Right ventricle myocardium inferior (tissue), 1 donor: ENCODE data around the gene C1QC. TPM values are rescaled to one million over a fixed set of nuclear protein-coding genes. Genes with fewer than 3 reads are reported as not detected.
"Not testable (repeated sequence)": the region's sequence is repeated elsewhere in the genome, so short reads cannot be mapped to it uniquely, and the experiment has no call there.

ENCODE experiments used
- ATAC-seq: fragments of 200-7000 bp; cut with Tn5 transposase; one replicate; pipeline ENCODE4 v1.9.1; 2020; ENCODE audit warnings: mild to moderate bottlenecking, moderate library complexity
- DNase-seq: peaks from one replicate; pipeline ENCODE4 v3.0.0; 2021; ENCODE audit errors: missing footprints
- intact Hi-C: fragments of 100-400 bp; cut with DNase I; formaldehyde crosslinking; loops from one replicate; pipeline ENCODE4 v1.11.0; 2022
- total RNA-seq: library from RNA; stranded (reverse); fragmentation: NEBNext Ultra II Directional; extraction: Animal tissue kit (Norgen Biotek cat#: 25700); gene quantifications from one replicate; pipeline ENCODE4 v1.2.1, GENCODE V29; 2021
- donor health status: DM: no; HTN: yes; CAD: no; lungs with severe emphysema.

C1QC gene
- total RNA-seq, 1 donor from 2014 or later: 140 TPM

DNA sequence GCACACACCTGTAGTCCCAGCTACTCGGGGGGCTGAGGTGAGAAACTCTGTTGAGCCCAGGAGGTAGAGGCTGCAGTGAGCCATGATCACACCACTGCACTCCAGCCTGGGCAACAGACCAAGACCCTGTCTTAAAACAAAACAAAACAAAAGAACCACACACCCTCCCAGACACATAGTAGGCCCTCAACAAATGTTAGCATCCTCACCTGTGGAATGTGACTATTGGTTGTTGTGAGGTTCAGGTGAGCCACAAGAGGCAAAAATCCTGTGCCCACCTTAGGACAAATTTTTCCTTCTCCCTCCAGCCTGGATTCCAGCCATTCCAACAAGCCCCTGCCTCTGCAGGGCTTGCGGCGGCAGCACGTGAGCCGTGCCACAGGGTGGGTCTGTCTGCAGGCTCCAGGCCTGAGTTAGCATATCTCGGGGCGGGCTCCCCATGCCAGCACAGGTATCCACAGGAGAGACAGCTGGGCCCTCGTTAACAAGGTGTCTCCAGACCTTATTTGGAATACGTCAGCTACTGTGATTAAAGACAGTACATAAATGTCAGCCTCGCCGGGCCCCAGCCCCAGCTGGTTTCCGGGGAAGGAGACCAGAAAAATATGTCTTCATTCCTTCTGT, 27.0 kb downstream of the C1QC start:
- intact Hi-C loops: loop anchor here (5.0 kb wide), 1 partner anchor 262 kb away; no protein-coding TSS in a partner anchor
- ATAC-seq: no peak
- DNase-seq: no peak

DNA sequence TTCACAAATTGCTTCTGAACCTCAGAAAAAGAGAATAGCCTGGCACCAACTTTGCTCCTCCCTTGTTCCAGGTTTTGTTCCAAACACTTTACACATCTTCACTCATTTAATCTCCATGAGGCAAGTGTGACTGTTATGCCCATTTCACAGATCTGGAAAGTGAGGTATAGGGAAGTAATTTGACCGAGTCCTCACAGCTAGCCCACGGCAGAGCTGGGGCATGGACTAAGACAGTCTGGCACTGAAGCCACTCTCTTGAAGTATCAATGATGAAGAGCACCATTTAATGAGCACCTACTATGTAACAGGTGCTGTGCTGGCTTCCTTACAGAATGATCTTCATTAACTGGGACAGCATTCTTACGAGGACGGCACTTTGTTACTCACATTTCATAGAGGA, 28.6 kb downstream of the C1QC start:
- DNase-seq: no peak
- no peak for ATAC-seq
- intact Hi-C loops: loop anchor here (5.0 kb wide), 1 partner anchor 260 kb away; no protein-coding TSS in a partner anchor

DNA sequence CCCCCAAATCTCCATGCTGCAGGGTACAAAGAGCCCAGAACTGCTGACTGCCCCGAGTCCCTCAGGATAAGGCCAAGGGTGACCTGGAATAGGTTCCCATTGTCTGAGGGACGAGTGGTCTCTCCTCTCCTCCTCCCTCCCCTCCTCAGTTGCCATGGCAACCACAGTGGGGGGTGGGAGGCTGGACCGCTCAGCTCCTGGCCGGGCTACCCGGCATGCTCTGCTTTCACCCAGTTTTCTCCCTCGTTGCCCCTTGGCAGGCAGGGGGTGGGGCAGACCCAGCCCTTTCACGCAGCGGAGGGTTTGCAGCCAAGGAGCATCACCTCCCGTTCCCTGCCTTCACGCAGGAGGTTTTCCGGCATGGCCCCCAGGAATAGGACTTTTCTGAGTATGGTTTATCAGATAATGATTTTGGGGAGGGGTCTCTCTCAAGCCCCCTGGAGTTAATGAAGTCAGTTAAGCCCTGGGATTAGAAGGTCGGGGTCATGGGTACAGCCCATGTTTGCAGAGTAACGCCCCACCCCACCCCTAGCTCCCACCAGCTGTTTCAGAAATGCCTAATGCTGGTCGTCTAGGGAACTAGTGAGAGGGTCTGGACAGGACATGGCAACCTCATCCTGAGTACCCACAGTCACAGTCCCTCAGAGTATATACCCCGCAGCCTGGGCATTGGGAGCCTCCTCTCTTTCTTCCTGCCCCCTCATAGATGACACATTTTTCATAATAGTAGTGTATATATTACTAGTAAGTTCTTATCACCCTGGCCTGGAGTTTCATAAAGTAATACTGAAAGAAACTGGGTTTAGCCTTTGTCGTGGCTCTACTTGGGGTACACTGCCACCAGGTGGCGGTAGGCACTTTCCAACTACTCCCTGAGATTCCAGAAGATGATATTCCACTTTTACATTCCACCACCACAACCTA, 30.3 kb downstream of the C1QC start:
- ATAC-seq (no peak), DNase-seq (no peak)
- intact Hi-C loops: loop anchor here (5.0 kb wide), 1 partner anchor 259 kb away; no protein-coding TSS in a partner anchor

DNA sequence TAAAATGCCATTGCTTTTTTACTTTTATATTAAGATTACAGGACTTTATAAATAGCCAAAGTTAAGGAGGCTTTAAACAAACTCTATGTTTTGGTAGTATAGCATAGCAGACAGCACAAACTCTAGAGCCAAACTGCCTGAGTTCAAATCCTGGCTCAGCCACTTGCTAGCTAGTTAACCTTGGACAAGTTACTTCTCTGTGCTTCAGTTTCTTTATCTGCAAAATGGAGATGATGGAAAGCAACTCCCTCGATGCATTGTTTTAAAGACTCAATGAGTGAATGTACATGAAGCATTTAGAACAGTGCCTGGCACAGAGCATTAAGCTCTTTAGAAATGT, 30.9 kb downstream of the C1QC start:
- ATAC-seq (no peak), DNase-seq (no peak)
- intact Hi-C loops: loop anchor here (5.0 kb wide), 1 partner anchor 258 kb away; no protein-coding TSS in a partner anchor

DNA sequence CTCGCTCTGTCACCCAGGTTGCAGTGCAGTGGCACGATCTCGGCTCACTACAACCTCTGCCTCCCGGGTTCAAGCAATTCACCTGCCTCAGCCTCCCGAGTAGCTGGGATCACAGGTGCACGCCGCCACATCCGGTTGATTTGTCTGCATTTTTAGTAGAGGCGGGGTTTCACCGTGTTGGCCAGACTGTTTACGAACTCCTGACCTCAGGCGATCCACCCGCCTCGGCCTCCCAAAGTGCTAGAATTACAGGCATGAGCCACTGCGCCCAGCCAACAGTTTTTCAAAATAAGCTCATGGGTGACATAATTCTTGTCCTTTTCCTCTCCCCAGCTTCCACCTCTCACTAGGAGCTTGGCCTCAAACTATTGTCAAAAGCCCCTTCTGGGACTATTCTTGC, 32.7 kb downstream of the C1QC start:
- DNase-seq, intact Hi-C loops, ATAC-seq: not testable (repeated sequence)

DNA sequence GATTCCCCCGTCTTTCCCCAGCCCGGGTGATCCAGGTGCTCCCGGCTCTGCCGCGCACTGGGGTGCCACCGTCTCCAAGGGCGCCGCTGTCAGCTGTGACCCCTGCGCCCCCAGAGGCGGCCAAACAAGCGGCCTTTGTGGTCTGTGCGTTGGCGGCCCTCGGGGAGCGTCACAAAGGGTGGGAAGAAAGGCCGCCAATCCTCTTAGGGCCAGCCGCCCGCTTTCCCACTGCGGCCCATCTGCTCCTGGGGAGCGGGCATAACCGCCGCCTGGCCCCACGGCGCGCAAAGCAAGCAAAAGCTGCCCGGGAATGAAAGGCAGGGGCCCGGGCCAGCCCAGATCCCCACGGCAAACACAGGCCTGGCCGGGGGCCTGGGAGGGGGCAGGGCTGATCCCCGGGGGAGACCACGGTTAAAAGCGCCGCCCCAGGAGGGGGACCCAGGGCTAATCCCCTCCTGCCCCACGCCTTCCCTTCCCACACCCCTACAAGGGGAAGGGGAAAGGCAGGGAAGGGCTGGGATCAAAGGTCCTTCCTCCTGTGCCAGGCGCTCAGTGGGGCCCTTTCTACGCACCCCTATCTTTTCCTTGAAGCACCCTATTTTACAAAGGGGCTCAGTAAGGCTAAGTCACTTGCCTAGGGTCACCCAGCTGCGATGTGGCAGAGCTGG, 33.6 kb downstream of the C1QC start:
- ATAC-seq (no peak), DNase-seq (no peak)
- intact Hi-C loops: no loop called here

DNA sequence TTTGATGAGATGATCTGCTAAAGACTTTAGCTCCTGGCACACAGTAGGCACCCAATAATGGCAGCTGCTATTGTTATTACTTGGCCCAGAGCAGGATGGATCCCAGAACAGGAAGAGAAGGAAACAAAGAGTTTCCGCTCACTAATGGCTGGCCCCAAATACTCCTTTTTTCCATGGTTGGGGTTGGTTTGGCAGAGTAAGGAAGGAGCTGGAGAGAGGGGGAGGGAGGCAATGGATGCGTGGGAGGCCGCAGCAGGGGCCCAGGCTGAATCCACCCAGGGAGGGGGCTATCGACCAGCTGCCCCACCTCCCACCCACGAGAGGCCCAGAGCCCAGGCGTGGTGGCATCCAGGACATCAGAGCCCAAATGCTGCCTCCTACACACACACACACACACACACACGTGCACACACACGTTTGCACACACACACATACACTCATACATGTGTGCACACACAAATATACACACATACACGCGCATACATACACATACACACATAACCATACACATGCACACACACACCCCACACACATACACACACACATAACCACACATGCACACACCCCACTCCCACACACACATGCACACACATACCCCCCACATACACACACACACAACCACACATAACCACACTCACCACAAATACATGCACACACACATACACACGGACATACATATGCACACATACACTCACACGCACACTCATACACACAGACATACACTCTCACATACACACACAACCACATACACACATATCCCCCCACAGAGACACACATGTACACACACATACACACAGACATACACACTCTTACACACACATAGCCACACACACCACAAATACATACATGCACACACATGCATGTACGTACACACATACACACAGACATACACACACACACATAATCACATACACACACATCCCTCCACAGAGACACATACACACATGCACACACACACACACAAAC, 34.8 kb downstream of the C1QC start:
- DNase-seq: no peak
- ATAC-seq: no peak
- intact Hi-C loops: no loop called here

DNA sequence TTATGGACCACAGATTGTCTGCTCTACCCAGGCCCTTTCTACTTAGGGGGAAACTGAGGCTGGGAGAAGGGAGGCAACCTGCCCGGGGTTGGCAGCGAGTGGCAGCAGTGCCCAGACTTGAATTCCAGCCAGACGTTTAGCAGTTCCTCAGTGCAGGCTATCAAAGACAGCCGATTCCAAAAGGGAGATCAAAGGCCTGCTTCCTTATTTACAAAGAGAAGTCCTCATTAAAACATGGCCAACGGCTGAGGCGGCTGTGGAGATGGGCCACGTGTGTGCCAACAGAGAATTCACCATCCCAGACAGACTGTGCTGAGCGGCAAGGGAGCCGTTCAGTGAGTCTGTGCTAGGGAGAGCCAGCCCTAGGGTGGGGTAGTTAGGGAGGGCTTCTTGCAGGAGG, 37.3 kb downstream of the C1QC start:
- intact Hi-C loops: no loop called here
- DNase-seq (no peak), ATAC-seq (no peak)

DNA sequence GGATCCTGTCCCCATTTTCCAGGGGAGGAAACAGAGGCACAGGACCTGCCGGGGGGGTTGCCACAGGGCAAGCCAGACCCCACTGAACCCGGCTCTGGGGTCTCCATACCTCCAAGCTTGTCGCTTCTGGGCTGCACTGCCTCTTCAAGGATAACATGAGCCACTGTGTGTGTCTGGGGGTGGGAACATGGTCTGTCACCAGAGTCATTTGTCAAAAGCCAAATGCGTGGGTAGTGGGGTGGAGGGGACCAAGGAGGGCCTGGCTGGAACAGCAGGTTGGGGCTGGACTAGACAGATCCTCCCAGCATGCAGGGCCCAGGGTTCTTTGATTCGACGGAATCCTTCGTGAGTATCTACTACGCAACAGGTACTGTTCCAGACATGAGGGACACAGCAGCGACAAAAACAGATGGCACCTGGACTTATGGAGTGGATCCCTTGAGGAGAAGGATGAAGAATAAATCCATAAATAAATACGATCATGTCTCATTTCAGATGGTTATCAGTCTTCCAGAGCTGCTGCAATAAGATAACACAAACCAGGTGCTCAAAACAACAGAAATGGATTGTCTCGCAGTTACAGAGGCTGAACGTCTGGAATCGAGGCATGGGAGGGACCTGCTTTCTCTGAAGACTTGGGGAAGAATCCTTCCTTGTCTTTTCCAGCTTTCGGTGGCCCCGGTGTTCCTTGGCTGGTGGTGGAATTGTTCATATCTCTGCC, 38.3 kb downstream of the C1QC start:
- intact Hi-C loops: no loop called here
- DNase-seq (no peak), ATAC-seq (no peak)

DNA sequence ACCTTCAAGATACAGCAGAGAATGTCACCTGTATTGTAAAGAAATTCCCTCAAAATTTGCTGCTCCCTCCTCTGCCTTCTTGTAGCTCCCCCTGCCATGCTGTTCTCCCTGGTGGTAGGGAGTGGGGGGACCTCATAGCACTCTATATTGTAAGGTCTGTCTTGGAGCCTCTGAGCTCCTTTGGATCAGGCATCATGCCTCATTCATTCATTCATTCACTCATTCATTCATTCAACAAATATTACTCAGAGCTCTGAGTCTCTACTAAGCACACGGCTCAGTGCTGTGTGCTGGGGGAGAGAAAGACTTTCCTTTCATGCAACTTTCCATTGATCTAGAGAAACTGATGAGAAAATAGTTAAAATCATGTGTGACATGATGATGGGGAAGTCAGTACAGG, 40.1 kb downstream of the C1QC start:
- no peak for DNase-seq
- no peak for ATAC-seq
- intact Hi-C loops: no loop called here

DNA sequence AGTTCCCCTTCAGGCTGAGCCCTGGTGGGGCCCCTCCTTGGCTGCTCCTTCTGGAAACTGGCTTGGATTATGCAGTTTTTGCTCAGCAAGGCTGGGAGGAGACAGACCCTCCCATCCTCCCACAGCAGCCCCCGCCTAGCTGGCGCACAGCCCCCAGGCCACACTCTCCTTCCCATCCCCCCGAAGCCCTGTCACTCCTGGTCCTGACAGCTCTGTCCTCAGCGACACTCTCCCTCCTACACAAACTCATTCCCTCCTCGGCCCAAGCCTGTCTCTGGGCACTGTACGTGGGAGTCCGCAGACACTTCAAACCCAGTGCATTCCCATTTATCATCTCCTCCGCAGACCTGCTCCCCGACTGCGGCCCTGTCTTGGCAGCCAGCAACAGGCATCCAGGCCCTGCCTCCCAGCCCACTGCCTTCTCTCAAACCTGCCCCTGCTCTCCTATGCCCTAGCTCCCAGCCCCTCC, 42.2 kb downstream of the C1QC start:
- intact Hi-C loops: no loop called here
- ATAC-seq: no peak

DNA sequence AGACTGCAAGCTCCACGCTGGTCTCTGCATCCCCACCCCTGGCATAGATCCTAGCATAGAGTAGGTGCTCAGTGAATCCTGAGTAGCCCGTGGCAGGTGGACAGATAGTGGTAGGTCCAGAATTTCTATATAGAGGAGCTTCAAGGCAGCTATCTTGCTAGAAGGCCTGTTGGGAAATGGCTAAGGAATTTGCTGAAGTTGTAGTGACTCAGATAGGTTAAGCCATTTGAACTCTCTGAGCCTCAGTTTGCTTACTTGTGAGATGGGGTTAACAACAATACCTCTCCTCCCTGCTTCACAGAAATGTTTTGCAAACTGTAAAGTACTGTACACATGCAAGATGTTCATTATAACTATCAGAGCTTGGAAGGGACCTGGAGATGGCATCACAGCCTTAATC, 43.8 kb downstream of the C1QC start:
- ATAC-seq (no peak), DNase-seq (no peak)
- intact Hi-C loops: no loop called here

More for the DNA sequence above, 42.2 kb downstream of the C1QC start:
- no peak for DNase-seq

DNA sequence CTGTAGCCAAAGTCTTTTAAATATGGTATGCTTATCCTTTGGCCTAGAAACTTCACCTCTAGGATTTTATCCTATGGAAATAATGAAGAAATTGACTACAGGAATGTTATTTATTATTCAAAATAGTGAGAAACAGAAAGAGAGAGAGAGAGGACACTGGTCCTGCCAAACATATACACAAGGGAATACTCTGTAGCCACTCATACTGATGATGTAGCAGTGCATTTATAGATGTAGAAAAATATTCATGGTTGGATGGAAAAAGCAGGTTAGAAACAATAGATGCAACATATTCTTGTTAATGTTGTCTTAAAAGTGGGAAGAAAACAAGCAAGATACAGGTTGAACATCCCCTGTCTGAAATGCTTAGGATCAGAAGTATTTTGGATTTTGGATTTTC, 45.0 kb downstream of the C1QC start:
- DNase-seq (no peak), ATAC-seq (no peak)
- intact Hi-C loops: no loop called here

DNA sequence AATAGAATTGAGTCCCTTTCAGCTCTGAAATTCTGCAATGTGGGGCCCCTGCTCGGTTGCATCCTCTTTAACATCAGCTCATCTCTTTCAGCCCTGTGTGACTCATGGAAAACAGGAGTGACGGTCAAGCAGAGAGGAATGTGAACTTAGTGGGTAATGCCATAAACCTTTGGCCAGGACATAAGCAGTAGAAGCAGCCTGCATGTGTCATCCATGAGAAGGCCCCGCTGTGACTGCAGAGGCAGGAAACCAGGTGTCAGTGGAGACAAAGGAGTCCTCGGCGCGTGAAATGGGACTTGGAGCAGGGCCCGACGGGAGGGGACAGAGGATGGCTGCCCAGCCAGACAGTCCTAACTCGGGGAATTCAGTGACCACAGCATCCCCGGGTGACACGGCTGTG, 46.1 kb downstream of the C1QC start:
- intact Hi-C loops: no loop called here
- ATAC-seq: no peak
- DNase-seq: no peak

DNA sequence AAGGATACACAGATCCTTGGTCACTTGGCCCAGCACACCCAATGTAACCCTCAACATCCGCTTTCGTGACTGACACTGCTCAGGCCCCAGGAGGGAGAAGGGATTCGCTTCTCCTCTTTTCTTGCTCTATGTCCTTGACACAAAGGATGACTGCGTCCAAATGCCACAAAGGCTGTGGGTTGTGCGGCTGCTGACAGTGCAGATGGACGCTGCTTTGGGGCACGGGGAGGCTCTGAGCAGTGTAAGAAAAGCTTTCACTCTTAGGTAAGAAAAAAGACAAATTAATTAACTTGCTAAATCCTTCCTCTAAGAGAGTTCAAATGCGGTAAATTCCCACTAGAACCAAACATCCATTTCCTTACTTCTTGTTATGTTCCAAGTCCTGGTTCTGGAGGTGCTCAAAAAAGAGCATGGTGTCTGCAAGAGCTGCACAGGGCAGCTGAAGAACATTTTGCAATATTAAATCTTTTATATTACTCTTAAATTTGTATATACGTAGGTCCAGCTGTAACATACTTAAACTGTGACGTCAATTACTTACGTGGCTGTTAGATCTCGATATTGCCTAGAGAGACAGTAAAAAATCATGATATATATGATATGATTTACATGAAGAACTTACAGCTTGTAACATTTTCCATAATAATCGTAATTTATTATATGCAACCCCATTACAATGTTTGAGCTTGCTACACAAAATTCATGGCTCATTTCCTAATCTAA, 47.8 kb downstream of the C1QC start:
- ATAC-seq: no peak
- intact Hi-C loops: no loop called here

DNA sequence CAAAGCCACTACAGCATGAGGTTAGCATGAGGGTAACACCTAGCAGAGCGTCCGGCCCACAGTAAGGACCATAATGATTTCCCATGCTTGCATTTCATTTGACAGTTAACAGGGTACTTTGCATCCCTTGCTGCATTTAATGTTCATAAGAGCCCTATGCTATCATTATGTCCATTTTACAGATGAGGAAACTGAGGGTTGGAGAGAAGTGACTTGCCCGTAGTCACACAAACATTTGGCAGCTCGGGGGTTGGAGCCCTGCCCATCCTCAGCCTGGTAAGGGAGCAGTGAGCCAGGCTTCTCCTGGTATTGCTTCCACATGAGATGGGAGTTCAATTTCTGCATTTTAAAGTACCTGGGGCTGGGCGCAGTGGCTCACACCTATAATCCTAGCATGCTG, 50.7 kb downstream of the C1QC start:
- ATAC-seq (no peak), DNase-seq (no peak)
- intact Hi-C loops: no loop called here

More for the DNA sequence above, 47.8 kb downstream of the C1QC start:
- DNase-seq: no peak

DNA sequence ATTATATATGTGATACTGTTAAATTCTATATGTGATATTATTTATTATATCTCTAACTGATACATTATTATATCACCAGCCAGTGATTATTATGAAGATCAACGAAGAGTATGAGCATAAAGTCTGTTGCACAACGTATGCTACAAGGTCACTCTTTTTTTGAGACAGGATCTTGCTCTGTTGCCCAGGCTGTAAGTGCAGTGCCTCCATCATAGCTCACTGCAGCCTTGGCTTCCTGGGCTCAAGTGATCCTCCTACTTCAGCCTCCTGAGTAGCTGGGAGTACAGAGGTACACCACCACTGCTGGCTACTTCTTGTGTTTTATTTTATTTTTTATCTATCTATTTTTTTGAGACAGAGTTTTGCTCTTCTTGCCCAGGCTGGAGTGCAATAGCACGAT, 53.2 kb downstream of the C1QC start:
- intact Hi-C loops: no loop called here
- DNase-seq (no peak), ATAC-seq (no peak)
